ENCODE results near the gene GPM6B.
"Not testable (repeated sequence)": the region's sequence is repeated elsewhere in the genome, so short reads cannot be mapped to it uniquely, and the experiment has no call there.

Gene GPM6B

DNA sequence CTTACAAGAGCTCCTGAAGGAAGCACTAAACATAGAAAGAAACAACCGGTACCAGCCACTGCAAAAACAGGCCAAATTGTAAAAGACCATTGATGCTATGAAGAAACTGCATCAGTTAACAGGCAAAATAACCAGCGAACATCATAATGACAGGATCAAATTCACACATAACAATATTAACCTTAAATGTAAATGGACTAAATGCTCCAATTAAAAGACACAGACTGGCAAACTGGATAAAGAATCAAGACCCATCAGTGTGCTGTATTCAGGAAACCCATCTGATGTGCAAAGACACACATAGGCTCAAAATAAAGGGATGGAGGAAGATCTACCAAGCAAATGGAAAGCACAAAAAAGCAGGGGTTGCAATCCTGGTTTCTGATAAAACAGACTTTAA, 90.3 kb downstream of the GPM6B start:
- not testable (repeated sequence) for DNase-seq (ENCODE audit: low read depth)

DNA sequence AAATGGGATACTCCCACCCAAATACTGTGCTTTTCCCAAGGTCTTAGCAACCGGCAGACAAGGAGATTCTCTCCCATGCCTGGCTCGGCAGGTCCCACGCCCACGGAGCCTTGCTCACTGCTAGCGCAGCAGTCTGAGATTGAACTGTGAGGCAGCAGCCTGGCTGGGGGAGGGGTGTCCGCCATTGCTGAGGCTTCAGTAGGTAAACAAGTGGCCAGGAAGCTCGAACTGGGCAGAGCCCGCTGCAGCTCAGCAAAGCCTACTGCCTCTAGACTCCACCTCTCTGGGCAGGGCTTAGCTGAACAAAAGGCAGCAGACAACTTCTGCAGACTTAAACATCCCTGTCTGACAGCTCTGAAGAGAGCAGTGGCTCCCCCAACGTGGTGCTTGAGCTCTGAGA, 92.0 kb downstream of the GPM6B start:
- DNase-seq (ENCODE audit: low read depth), result not testable (repeated sequence)

DNA sequence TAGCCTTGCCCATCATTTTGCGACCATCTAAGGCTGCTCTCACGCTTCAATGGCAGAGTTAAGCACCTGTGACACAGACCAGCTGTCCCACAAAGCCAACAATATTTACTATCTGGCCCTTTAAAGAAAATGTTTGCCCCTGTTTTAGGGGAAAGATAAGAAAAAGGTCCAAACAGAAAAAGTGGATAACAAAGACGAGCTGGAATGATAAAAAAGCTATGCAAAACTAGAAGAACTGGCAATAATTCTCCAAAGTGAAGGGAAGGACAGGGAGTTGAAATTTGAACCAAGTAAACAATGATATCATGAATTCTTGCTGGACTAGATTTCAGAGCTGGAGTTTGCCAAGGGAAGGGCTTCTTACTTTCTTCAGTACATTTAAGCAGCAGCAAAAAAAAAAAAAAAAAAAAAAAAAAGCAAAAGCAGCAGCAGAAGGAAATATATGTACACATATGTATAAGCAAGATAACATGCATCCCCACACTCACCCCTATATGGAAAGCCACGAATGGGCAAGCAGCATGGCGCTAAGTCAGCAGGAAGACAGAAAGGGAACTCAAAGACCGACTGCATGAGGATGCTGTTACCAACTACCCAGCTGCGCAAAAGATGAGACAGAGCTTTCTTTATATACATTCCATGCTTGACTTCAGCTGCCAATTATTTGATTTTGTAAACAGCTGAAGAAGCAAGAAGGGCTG, 94.9 kb downstream of the GPM6B start:
- DNase-seq (ENCODE audit: low read depth), result no peak

DNA sequence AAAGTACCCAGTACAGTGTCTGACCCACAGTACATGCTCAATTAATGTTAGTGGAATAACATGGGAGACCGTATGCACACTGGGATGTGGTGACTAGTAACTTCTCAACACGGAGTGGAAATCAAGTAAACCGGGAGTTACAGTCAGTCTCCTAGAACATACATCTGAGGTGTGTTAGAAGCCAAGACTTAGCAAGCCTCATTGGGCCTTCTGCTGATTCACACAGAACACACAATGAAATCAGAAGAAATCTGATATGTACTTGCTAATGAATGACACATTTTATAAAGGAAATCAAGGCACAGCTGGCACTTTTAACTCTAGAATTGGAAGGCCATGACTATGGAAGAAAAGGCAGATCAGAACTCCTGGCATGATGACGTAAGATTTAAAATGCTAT, 95.5 kb downstream of the GPM6B start:
- DNase-seq (ENCODE audit: low read depth), result no peak

Measured in fibroblast of the conjunctiva (primary cell).